Measurements from ENCODE around the gene RPS4Y1.

DNA sequence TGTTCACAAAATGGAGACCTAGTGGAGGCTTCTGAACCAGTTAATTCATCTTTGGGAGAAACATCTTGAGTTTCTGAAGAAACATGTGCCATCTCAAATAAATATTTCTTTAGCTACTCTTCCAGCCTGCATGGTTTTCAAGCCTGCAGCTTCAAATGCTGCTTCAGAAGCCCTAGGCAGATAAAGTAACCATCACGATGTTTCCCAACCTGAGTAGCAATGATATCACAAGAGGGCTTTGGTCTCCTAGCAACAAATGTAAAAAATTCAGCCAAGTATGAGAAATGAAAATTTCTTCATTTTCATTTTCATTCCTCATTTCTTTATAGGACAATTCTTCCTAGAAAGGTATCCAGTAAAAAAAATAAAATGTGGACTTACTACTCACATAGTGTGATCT is 42.2 kb downstream of the RPS4Y1 start:
- no peak for TF ChIP-seq POLR2A (IDR thresholded peaks at IDR 0.05)
- no peak for TF ChIP-seq POLR2AphosphoS5 (IDR thresholded peaks at IDR 0.05)
- TF ChIP-seq, protein P1, sequence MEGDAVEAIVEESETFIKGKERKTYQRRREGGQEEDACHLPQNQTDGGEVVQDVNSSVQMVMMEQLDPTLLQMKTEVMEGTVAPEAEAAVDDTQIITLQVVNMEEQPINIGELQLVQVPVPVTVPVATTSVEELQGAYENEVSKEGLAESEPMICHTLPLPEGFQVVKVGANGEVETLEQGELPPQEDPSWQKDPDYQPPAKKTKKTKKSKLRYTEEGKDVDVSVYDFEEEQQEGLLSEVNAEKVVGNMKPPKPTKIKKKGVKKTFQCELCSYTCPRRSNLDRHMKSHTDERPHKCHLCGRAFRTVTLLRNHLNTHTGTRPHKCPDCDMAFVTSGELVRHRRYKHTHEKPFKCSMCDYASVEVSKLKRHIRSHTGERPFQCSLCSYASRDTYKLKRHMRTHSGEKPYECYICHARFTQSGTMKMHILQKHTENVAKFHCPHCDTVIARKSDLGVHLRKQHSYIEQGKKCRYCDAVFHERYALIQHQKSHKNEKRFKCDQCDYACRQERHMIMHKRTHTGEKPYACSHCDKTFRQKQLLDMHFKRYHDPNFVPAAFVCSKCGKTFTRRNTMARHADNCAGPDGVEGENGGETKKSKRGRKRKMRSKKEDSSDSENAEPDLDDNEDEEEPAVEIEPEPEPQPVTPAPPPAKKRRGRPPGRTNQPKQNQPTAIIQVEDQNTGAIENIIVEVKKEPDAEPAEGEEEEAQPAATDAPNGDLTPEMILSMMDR (IDR thresholded peaks at IDR 0.05): no peak
